Keratinocyte (primary cell): ENCODE results near the gene LRRC18. TPM values are rescaled to one million over a fixed set of nuclear protein-coding genes. Genes with fewer than 3 reads are reported as not detected.

Experiments
- DNase-seq: peaks from one replicate; pipeline ENCODE4 v3.0.0-alpha.2; 2011; ENCODE audit warnings: low read depth, missing footprints, low spot score
- FAIRE-seq: peaks from 2 replicates; lab custom pipeline; 2011; peaks lifted over from hg19 to GRCh38; lab: Jason Lieb, UNC
- H2AFZ ChIP-seq: 2 replicates; pipeline ENCODE4 v1.6.0; 2012; ENCODE audit warnings: low read length, control low read depth, inconsistent platforms; ENCODE audit not compliant: control insufficient read depth
- H3K27ac ChIP-seq: 2 replicates; pipeline ENCODE4 v1.5.1; 2011; ENCODE audit warnings: low read length; ENCODE audit not compliant: control insufficient read depth, insufficient read depth
- H3K27me3 ChIP-seq: 3 replicates; pipeline ENCODE4 v1.6.0; 2011; ENCODE audit warnings: low read length; ENCODE audit not compliant: control insufficient read depth, insufficient read depth; ENCODE audit errors: extremely low read depth
- H3K36me3 ChIP-seq, 2 experiments: 2 replicates in 1 of 2; 3 replicates in 1 of 2; pipeline ENCODE4 v1.5.1; 2011; ENCODE audit warnings: low read length in 2 of 2, mild to moderate bottlenecking in 1 of 2; ENCODE audit not compliant: control insufficient read depth in 2 of 2, insufficient read depth in 2 of 2; ENCODE audit errors: extremely low read depth in 1 of 2
- H3K4me1 ChIP-seq: 3 replicates; pipeline ENCODE4 v1.5.1; 2011; ENCODE audit warnings: low read length; ENCODE audit not compliant: control insufficient read depth, insufficient read depth; ENCODE audit errors: extremely low read depth
- H3K4me2 ChIP-seq: 3 replicates; pipeline ENCODE4 v1.6.0; 2011; ENCODE audit warnings: low read depth, low read length; ENCODE audit not compliant: control insufficient read depth, insufficient read depth; ENCODE audit errors: extremely low read depth
- H3K4me3 ChIP-seq, 3 experiments: fragments of 200-600 bp in 1 of 3; sonication (generic) in 1 of 3; 2 replicates in 2 of 3; 3 replicates in 1 of 3; pipeline ENCODE4 v1.5.1; 2011 to 2016; ENCODE audit warnings: low read length in 3 of 3, mild to moderate bottlenecking in 3 of 3, control low read depth in 2 of 3, inconsistent platforms in 1 of 3, low read depth in 1 of 3, mixed read lengths in 1 of 3, mixed run types in 1 of 3, moderate library complexity in 1 of 3; ENCODE audit not compliant: control insufficient read depth in 2 of 3, insufficient read depth in 2 of 3; ENCODE audit errors: extremely low read depth in 1 of 3
- H3K79me2 ChIP-seq: 2 replicates; pipeline ENCODE4 v1.6.0; 2012; ENCODE audit warnings: low read length; ENCODE audit not compliant: control insufficient read depth, insufficient read depth
- H3K9ac ChIP-seq: 3 replicates; pipeline ENCODE4 v1.6.0; 2011; ENCODE audit warnings: low read length; ENCODE audit not compliant: control insufficient read depth, insufficient read depth; ENCODE audit errors: extremely low read depth
- H3K9me1 ChIP-seq: 3 replicates; pipeline ENCODE4 v1.6.0; 2011; ENCODE audit warnings: low read length; ENCODE audit not compliant: control insufficient read depth, insufficient read depth; ENCODE audit errors: extremely low read depth
- H3K9me3 ChIP-seq: 2 replicates; pipeline ENCODE4 v1.5.1; 2012; ENCODE audit warnings: low read depth, low read length; ENCODE audit not compliant: control insufficient read depth
- H4K20me1 ChIP-seq: 3 replicates; pipeline ENCODE4 v1.6.0; 2011; ENCODE audit warnings: low read length; ENCODE audit not compliant: control insufficient read depth, insufficient read depth; ENCODE audit errors: extremely low read depth
- EZH2 ChIP-seq: IDR thresholded peaks from one replicate; pipeline ENCODE4 v1.6.1; 2012; ENCODE audit warnings: inconsistent platforms, mild to moderate bottlenecking, low read length, moderate library complexity
- dilution Hi-C: fragments of 300-500 bp; cut with MboI; formaldehyde crosslinking; loops from one replicate; pipeline ENCODE4 v1.7.0; 2020; ENCODE audit warnings: low sequenced_read_pairs; ENCODE audit not compliant: extremely low pct_ligation_motif_present
- polyA plus RNA-seq, 5 experiments: library from polyadenylated mRNA; depleted of rRNA in 3 of 5; stranded (reverse) in 3 of 5; stranded (forward) in 1 of 5; unstranded in 1 of 5; fragments of >200 nt; gene quantifications; 1 replicate in 1 of 5; 2 replicates in 3 of 5; 3 replicates in 1 of 5; pipeline versions ENCODE4 v1.2.1 to v1.2.3, GENCODE V29; 2011 to 2012; ENCODE audit warnings: missing spikeins in 2 of 5, low read depth in 1 of 5, low replicate concordance in 1 of 5
- TF ChIP-seq, protein P1 (sequence below), 3 experiments: IDR thresholded peaks in 1 of 3; conservative IDR thresholded peaks in 1 of 3; optimal IDR thresholded peaks in 1 of 3; 2 replicates in 2 of 3; 3 replicates in 1 of 3; pipeline versions ENCODE3 to v1.5.1; 2011; ENCODE audit warnings: low read length in 3 of 3, mild to moderate bottlenecking in 3 of 3, moderate library complexity in 2 of 3, control low read depth in 1 of 3, inconsistent platforms in 1 of 3; ENCODE audit not compliant: insufficient read depth in 2 of 3; ENCODE audit errors: extremely low read depth in 1 of 3

Gene LRRC18
- polyA plus RNA-seq, 1 donor (not counting 4 experiments of a cell fraction or from before 2014, with no cell fraction given): not detected

DNA sequence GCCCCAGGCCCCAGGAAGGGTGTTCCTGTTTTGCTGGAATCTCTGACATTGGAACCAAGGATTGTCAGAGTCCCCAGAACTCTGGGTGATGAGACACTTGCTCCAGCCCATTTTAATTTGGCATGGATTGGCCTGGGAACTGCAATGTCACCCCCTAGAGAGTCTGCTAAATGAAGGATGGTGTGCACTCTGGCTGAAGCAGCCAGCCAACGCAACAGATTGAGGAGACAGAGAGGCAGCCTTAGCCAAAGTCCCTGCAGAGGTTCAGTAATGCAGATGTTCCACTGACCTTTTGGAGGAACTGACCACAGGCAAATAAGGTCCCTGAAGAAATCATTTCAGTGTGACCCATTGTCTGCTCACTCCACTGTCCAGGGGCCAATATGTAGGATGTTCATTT lies 13.4 kb downstream of the LRRC18 start:
- H4K20me1 ChIP-seq: no peaks in the 10 kb centered on the region
- FAIRE-seq (no peak), DNase-seq (no peak)
- no peaks in the 10 kb centered on the region for H3K36me3 ChIP-seq
- no peak overlapping the region for H3K4me3 ChIP-seq
- no peaks in the 10 kb centered on the region for H3K4me1 ChIP-seq
- H3K79me2 ChIP-seq: no peaks in the 10 kb centered on the region
- H2AFZ ChIP-seq: no peak overlapping the region
- no peaks in the 10 kb centered on the region for H3K9me1 ChIP-seq
- peaks cover under 1% of the 10 kb centered on the region for H3K27me3 ChIP-seq
- H3K4me2 ChIP-seq: no peak overlapping the region
- no peak overlapping the region for H3K27ac ChIP-seq
- no peak overlapping the region for H3K9ac ChIP-seq
- dilution Hi-C loops: no loop called here
- H3K9me3 ChIP-seq: no peaks in the 10 kb centered on the region
- no peak for TF ChIP-seq EZH2
- TF ChIP-seq, protein P1, sequence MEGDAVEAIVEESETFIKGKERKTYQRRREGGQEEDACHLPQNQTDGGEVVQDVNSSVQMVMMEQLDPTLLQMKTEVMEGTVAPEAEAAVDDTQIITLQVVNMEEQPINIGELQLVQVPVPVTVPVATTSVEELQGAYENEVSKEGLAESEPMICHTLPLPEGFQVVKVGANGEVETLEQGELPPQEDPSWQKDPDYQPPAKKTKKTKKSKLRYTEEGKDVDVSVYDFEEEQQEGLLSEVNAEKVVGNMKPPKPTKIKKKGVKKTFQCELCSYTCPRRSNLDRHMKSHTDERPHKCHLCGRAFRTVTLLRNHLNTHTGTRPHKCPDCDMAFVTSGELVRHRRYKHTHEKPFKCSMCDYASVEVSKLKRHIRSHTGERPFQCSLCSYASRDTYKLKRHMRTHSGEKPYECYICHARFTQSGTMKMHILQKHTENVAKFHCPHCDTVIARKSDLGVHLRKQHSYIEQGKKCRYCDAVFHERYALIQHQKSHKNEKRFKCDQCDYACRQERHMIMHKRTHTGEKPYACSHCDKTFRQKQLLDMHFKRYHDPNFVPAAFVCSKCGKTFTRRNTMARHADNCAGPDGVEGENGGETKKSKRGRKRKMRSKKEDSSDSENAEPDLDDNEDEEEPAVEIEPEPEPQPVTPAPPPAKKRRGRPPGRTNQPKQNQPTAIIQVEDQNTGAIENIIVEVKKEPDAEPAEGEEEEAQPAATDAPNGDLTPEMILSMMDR (optimal IDR thresholded peaks at IDR 0.05 in 1 of 3, IDR thresholded peaks at IDR 0.05 in 1 of 3, conservative IDR thresholded peaks at IDR 0.05 in 1 of 3; ENCODE audit: extremely low read depth in 1 of 3, insufficient read depth in 2 of 3, low read length in 3 of 3): no peak

DNA sequence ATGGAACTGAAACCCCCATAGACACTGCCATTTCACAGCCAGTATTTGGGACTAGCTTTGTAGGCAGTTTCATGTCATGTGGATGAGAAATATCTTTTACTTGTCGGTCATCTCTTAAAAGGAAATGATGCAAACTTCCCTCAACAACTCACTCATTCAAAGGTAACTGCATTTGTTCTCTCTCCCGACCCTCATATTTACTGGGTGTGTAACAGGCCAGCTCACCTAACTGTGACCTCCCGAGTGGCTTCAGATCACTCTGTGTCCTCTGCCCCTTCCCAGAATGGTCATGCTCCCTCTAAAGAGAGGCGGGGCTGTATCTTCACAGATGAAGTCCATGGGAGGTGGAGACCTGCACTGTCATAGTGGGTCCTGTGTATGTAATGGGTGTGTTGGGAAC lies 14.7 kb downstream of the LRRC18 start:
- Histone ChIP-seq H4K20me1 (no peaks in the 10 kb centered on the region), H3K4me3 (no peak overlapping the region), H3K4me2 (no peak overlapping the region), H3K27ac (no peak overlapping the region), H3K36me3 (no peaks in the 10 kb centered on the region), H3K27me3 (no peaks in the 10 kb centered on the region), H3K4me1 (no peaks in the 10 kb centered on the region), H2AFZ (no peak overlapping the region), H3K9ac (no peak overlapping the region), H3K9me3 (no peaks in the 10 kb centered on the region), H3K9me1 (no peaks in the 10 kb centered on the region), H3K79me2 (no peaks in the 10 kb centered on the region)
- FAIRE-seq (no peak), DNase-seq (no peak)
- TF ChIP-seq EZH2: no peak
- TF ChIP-seq, protein P1 (optimal IDR thresholded peaks at IDR 0.05 in 1 of 3, IDR thresholded peaks at IDR 0.05 in 1 of 3, conservative IDR thresholded peaks at IDR 0.05 in 1 of 3; ENCODE audit: extremely low read depth in 1 of 3, insufficient read depth in 2 of 3, low read length in 3 of 3): no peak
- dilution Hi-C loops: no loop called here
